Activated T-cell treated with anti-CD3 and anti-CD28 coated beads, Interleukin-2, amount 50 U/mL, for 1 hour (primary cell): ENCODE results near the gene CHD2.
A peak's percentile ranks its signal among the peaks of the same experiment; 100 is the strongest.
"Not testable (repeated sequence)": the region's sequence is repeated elsewhere in the genome, so short reads cannot be mapped to it uniquely, and the experiment has no call there.

Source experiments
- DNase-seq: peaks from one replicate; pipeline ENCODE4 v3.0.0-alpha.2; 2020

Gene CHD2

DNA sequence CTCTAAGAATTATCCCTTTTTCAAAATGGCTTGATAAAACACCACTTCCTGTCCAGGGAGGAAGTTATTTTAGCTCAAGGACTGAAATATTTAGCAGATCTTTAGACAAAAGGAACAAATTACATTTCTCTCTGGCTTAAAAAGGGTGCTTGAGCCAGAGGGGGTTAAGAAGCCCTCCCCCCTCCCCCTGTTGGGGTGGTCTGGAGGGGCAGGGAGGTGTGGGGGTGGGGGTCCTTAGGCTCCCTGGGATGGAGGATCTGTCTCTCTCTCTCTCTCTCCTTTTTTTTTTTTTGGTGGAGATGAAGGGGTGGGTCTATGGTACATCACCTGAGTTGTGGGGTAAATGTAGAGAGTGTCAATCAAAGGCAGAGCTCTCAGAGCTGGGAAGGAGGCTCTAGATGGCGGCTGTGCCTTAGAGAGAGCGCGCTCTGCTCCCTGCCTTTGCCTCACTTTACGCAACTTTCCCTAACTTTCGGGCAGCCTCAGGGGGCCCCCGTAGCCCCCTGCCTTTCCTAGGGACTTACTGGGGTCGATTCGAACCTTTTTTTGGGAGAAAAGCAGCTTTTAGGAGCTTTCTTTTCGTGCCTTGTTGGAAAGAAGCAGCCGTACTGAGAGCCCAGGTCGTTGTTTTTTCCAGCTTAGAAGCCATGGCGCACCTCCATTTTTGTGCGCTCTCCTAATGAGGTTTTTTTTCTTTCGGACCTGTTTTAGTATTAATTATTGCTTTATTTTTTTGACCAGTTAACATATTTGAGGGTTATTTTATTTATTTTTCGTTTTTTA, at the start of gene CHD2:
Gene CHD2 (plus strand): TSS at position 377 of the 783 bp plus-strand sequence. CDS start 914 bp downstream, outside the sequence.
- peak; percentile 78 for DNase-seq

GRCh38 chr15:92853222-92853621, 46.9 kb upstream of the CHD2 start:
- DNase-seq = no peak

GRCh38 chr15:92861742-92862141, 38.4 kb upstream of the CHD2 start:
- DNase-seq = no peak

DNA sequence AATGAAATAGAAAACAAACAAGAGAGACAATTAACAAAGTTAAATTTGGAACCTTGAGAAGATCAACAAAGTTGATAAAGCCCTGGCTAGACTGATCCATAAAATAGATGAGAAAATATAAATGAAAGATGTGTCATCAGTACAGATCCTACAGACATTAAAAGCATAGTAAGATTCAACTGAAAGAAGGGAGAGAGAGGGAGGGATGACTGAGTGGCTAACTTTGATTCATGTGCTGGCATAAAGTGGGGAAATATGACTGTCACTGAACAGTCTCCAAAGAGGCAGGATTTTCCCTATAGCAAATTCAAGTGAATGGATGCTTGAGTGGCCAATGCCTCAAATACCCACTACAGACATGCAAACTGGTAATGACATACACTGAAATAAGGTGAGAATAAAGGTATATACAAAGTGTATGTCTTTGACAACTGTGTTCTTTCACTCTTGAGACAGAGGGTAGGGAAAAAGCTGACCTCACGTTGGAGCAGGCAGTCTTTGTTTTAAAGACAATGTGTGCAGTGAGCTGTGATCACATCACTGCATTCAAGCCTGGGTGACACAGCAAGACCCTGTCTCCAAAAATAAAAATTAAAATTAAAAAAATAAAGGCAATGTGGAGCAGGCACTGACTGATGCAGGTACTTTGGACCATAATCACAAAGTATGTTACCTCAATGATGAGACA, 35.9 kb upstream of the CHD2 start:
- no peak for DNase-seq

DNA sequence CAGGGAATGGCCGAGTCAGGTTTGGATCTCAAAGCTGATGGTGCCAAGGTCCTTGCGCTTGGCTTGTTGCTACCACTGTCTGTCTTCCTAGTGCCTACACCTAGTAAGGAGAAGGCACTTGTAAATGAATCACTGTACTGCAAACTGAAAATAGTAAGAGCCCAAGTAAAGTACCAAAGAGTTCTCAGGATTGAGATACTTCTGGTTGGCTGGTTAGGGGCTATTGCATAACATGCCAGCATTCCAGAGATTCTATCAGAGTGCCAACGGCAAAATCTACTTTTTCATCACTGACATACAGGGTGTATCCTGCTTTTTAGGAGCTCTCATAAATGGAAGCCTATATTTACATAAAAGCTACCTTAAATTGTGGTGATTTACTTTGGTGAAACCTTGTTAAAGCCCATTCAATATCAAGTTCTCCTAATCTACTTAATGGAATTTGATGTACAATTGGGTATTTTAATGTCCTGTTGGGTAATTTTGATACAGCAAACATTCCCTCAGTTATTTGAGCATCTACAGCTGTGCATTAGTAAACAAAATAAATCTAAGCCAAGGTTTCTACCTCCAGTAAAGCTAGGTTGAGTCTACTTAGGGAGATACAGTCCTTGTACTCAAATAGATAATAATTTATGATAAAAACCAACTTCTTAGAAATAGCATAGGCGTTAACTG, 30.7 kb upstream of the CHD2 start:
- DNase-seq = no peak

DNA sequence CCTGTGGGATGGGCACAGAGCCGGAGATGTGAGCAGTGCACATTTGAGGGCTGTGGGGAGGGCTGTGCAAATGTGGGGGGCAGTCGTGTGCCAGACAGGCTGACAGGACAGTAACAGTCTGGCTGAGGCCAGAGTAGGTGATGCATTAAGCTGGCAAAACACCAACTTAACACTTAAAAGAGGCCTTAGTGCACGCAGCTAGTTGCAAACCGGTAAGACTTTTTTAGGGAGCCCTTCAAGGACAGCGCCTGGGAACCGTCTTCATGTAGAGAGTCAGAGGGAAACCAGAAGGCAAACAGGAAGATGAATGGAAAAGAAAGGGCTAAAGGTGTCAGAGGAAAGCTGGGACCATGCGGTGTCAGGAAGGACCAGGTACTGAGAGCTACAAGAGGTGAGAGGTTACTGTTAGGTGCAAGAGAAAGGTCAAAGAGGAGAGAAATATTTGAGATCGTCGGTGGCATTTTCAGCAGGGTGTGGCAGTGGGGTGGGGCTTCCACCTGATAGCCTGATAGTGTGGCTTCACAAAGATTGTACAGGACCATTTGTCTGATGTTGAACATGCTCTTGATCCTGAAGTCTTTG, 30.0 kb upstream of the CHD2 start:
- DNase-seq = no peak

DNA sequence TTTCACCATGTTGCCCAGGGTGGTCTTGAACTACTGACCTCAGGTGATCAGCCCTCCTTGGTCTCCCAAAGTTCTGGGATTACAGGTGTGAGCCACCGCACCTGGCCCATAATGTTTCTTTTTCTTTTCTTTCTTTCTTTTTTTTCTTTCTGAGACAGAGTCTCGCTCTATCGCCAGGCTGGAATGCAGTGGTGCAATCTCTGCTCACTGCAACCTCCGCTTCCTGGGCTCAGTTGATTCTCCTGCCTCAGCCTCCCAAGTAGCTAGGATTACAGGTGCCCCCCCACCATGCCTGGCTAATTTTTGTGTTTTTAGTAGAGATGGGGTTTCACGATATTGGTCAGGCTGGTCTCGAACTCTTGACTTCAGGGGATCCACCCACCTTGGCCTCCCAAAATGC, 27.2 kb upstream of the CHD2 start:
- DNase-seq = not testable (repeated sequence)

GRCh38 chr15:92877000-92877399, 23.1 kb upstream of the CHD2 start:
- DNase-seq = no peak

GRCh38 chr15:92877416-92877815, 22.7 kb upstream of the CHD2 start:
- DNase-seq = no peak

DNA sequence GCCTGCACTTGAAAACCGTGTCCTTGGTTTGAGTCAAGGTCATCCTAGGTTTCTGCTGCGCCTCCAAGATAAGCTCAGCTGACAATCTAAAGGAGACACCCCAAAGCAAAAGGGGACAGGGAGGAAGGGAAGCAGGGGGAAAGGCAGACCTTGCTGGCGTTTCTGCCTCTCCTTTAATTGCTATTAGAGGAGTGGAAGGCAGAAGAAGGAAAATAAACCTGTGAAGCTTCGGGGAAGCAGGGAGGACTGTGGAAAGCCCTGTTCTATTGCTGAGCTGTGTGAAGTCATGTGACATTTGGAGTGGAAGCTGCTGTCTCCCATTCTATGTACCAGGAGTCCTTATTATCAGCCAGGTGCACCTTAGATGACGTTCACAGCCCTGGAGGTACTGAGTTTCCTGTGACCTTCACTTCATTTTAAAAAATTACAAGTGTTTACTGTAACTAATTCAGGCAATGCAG, 21.5 kb upstream of the CHD2 start:
- DNase-seq = no peak

DNA sequence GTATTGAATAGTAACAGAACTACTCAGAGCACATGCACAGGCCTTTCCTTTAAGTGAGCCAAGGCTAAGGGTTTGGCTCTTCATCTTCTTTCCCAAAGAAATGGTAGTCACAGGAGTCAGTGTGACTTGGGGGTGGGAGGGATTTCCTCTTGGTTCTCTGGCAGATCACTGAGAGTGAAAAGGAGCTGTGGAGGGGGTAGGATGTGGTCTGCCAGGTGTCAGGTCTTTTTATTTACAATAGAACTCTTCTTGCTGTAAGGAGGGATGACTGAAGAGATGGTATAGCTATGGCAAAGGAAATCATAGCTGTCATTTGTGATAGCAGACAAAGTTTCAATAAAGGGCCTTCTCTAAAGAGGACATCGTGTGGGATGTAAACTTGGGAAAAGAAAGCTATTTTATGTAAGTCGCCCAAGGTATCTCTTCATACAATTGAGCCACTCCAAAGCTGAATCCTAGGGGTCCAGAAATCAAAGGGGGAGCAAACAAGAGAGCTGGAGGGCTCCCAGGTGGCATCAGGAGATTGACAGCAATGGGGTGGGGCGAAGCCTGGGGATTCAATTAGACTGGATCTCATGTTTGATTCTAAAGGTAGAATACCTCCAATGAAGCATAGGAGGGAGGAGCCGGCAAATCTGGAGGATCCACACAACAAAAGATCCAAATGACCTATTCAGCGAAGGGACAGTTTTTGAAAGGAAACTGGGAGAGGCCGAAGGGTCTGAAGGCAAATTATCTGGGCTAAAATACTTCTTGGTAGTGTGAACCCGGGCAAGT, 20.0 kb upstream of the CHD2 start:
- DNase-seq = no peak

DNA sequence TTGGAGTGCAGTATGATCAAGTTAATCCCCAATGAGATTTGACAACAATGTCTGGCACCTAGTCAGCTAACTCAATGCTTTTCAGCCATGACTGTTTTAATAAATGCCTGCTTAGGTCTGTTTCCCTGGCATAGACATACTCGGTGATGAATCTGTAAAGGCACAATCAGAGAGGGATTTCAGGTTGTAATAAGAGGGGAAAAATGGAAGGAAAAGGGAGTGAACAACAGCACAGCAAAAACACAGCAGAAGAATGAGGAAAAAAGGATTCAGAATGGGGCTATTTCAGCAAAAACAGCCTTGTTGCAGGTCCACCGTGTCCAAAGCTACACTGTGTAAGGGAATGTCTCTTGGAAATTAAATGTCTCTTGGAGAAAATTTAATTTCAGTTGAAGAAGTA, 19.3 kb upstream of the CHD2 start:
- no peak for DNase-seq

DNA sequence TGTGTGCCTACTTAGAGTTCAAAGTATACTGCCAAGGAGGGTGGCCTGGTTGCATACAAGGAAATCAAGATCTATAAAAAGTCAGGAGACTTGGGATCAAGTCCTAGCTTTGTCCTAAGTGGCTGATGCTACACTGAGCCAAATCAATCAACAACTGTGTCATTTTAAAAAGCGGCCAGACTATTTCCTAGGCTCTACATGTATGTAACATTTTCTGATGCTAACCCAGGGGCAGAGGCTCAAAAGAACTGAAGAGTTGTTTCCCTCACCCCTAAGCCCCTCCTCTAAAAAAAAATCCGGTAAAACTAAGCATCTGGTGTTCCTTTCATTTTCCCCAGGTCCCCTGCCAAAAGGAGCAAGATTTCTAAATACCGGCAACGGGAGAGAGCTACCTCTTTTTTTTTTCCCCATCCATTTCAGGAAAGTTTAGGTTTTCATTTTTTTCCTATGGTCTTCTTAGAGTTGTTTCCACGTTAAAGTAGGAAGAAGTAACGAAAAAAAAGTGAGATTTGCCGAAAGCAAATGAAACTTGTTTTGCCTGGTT, 18.8 kb upstream of the CHD2 start:
- no peak for DNase-seq

GRCh38 chr15:92881802-92882696, 18.1 kb upstream of the CHD2 start:
- DNase-seq = peak; percentile 97

DNA sequence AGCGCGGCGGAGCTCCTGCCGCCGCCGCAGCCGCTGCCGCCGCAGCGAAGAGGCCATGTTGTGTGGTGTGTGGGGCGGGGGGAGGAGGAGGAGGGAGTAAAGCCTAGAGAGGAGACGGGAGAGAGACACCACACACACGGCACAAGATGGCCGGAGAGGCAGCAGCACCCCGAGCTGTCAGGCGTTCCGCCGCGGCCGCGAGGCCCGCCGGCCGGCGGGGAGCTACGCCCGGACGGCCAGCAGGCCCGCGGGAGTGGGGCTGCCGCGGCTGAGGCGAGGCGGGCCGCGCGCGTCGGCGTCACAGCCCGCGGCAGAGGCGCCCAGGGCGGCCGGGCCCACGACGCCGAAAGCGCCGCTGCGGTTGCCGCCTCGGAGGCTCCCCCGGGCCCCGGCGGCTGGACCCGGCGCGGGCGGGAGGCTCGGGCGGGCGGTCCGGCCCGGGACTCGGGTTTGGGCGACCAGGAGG, 17.4 kb upstream of the CHD2 start:
- DNase-seq = no peak

DNA sequence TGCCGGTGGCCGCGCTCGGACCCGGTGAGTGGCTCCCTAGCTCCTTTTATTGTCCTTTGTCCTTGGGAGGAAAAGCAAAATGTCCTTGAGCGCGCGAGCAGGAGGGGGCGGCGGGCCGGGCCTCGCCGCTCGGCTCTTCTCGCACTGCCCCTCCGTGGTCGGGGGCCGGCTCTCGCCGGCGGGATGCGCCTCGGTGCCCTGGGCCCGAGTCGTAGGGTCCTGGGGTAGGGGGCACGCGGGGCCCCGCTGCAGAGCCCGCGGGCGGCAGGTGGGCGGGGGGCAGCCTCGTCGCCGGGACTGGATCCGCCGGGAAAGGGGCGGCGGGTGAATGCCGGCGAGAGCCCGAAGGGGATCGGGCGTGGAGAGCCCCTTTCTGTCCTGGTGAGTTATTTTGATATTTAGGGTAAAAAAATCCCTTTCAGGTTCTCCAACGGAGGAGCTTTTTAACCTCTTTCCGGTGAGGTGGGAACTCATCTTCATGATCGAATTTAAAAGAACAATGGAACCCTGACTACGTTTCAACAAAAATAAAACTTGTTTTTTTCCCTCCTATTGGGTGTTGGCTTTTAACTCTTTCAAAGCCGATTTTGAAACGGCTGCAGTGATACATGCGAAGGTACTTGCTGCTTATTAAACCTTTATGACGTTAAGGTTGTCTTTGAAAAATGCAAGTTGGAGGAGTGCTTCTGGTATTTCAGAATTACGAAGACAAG, 16.8 kb upstream of the CHD2 start:
- peak; percentile 71 for DNase-seq

GRCh38 chr15:92883876-92884435, 16.2 kb upstream of the CHD2 start:
- DNase-seq = no peak

DNA sequence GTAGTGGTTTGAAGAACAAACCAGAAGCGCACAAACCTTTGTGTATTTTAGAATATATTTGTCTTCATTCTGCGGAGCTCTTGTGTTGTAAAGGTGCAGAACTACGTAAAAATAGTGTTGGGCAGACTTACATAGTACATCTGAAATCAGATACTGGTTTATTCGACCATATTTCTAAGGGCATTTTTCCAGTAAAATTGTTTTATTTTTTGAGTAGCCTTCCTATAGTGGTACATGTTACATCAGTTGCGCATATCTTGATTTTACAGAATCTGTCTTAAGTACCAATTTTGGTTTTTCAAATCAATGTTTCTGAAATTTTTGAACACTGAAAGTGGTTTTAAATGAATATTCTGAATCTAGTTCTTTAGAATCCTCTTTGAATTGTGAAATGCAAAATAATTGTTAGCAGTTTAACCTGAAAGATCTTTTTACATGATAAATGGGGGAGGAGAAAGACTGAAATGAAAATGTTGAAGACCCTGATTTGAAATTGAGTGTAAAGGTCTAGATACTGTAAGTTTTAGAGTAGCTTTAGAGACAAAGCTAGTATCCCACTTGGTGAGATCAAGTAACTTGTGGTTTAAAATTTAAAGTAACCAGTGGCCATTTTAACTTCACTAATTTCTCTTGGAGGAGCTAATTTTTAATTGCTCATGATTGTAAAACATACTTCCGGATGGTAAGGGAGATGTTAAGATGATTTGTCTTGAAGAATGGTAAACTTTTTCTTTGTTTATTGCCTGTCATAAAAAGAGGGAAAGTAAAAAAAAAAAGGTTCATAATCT, 15.5 kb upstream of the CHD2 start:
- DNase-seq = no peak
